ENCODE data around the gene C19orf73.

- no peak for TF ChIP-seq CTCF (conservative IDR thresholded peaks at IDR 0.05; ENCODE audit: low read length)
- TF ChIP-seq EZH2phosphoT487 (IDR thresholded peaks at IDR 0.05; ENCODE audit: borderline replicate concordance) = no peak
Observed at GRCh38 chr19:49152119-49152550, 33.2 kb upstream of the C19orf73 start.

All from Loucy (cell line).